Head of caudate nucleus (tissue), 42 donors: ENCODE data around the gene CEP41.
A peak's percentile ranks its signal among the peaks of the same experiment; 100 is the strongest.

Source experiments
- DNase-seq, 42 donors: peaks; one replicate each; pipeline versions ENCODE4 v3.0.0 to v3.0.0-alpha.2; 2020 to 2021; ENCODE audit warnings: mixed read lengths in 7 of 42
- intact Hi-C: fragments of 100-400 bp; cut with DNase I; formaldehyde crosslinking; loops from one replicate; pipeline ENCODE4 v1.15.0; 2022

The CEP41 gene

GRCh38 chr7:130364451-130364850 lies 76.4 kb downstream of the CEP41 start:
- no peak for DNase-seq
- intact Hi-C loops = no loop called here

GRCh38 chr7:130363026-130363847 lies 77.6 kb downstream of the CEP41 start:
- intact Hi-C loops = no loop called here
- no peak for DNase-seq

- intact Hi-C loops = no loop called here
- DNase-seq = no peak
Observed at GRCh38 chr7:130362251-130362816, 78.5 kb downstream of the CEP41 start.

- intact Hi-C loops = no loop called here
- DNase-seq = no peak
Observed at GRCh38 chr7:130361681-130362080, 79.1 kb downstream of the CEP41 start.

GRCh38 chr7:130360518-130360917 lies 80.3 kb downstream of the CEP41 start:
- intact Hi-C loops = no loop called here
- no peak for DNase-seq

- intact Hi-C loops = no loop called here
- DNase-seq = peak in 1 of 42 donors; percentile 10
Observed at GRCh38 chr7:130359276-130359857, 81.4 kb downstream of the CEP41 start.

- intact Hi-C loops = no loop called here
- peak in 2 of 42 donors; percentile 9 to 13 for DNase-seq
Observed at GRCh38 chr7:130358471-130358870, 82.3 kb downstream of the CEP41 start.

GRCh38 chr7:130356876-130357611 lies 83.8 kb downstream of the CEP41 start:
- DNase-seq = peak; percentile 34 to 88 (median 60)
- intact Hi-C loops = no loop called here

GRCh38 chr7:130356121-130356875 lies 84.5 kb downstream of the CEP41 start:
- intact Hi-C loops = no loop called here

GRCh38 chr7:130353196-130353595 lies 87.6 kb downstream of the CEP41 start:
- intact Hi-C loops = no loop called here

More at GRCh38 chr7:130356121-130356875, 84.5 kb downstream of the CEP41 start:
- DNase-seq = peak in 5 of 42 donors; percentile 13 to 50 (median 26)

GRCh38 chr7:130352194-130353074 lies 88.4 kb downstream of the CEP41 start:
- intact Hi-C loops = no loop called here
- DNase-seq = peak in 41 of 42 donors; percentile 23 to 82 (median 52)

More at GRCh38 chr7:130353196-130353595, 87.6 kb downstream of the CEP41 start:
- DNase-seq = peak in 1 of 42 donors; percentile 36

GRCh38 chr7:130351791-130352090 lies 89.1 kb downstream of the CEP41 start:
- no peak for DNase-seq
- intact Hi-C loops = no loop called here

GRCh38 chr7:130350945-130351790 lies 89.6 kb downstream of the CEP41 start:
- intact Hi-C loops = no loop called here
- DNase-seq = peak in 1 of 42 donors; percentile 20

- intact Hi-C loops = no loop called here
- DNase-seq = peak in 1 of 42 donors; percentile 34
Observed at GRCh38 chr7:130349911-130350782, 90.7 kb downstream of the CEP41 start.

- intact Hi-C loops = no loop called here
- DNase-seq = no peak
Observed at GRCh38 chr7:130346941-130347340, 93.9 kb downstream of the CEP41 start.
